PC-3 (cell line): ENCODE data around the gene OR7C2. TPM values are rescaled to one million over a fixed set of nuclear protein-coding genes. Genes with fewer than 3 reads are reported as not detected.

ENCODE experiments used
- ATAC-seq: fragments of 200-7000 bp; cut with Tn5 transposase; 2 replicates; pipeline ENCODE4 v1.9.1; 2020; ENCODE audit warnings: mild to moderate bottlenecking, moderate library complexity
- BruUV-seq: library from RNA; stranded (reverse); fragments of 400-500 nt; replicated peaks from 2 replicates; lab custom pipeline; 2021; lab: Mats Ljungman, UMichigan
- CTCF ChIA-PET: fragments of 300-600 bp; sonication (Branson Sonifier 250); formaldehyde crosslinking; loops from one replicate; lab custom pipeline; 2022; ENCODE audit warnings: antibody characterized with exemption; lab: Charles Lee
- POLR2A ChIA-PET: fragments of 300-600 bp; sonication (Branson Sonifier 250); formaldehyde crosslinking; loops from one replicate; lab custom pipeline; 2022; ENCODE audit warnings: antibody characterized with exemption; ENCODE audit not compliant: unreplicated experiment; lab: Charles Lee
- DNase-seq: peaks from one replicate; pipeline ENCODE4 v3.0.0-alpha.2; 2015
- H2AFZ ChIP-seq: fragments of 300-600 bp; sonication (generic); 2 replicates; pipeline ENCODE4 v1.6.0; 2016; ENCODE audit warnings: antibody characterized with exemption, low read length
- H3F3A ChIP-seq: fragments of 300-600 bp; sonication (generic); one replicate; pipeline ENCODE4 v1.6.0; 2017; ENCODE audit warnings: antibody characterized with exemption, low read length, control low read depth, mild to moderate bottlenecking; ENCODE audit not compliant: unreplicated experiment
- H3K27ac ChIP-seq: fragments of 300-600 bp; sonication (generic); 2 replicates; pipeline ENCODE4 v1.5.1; 2016; ENCODE audit warnings: mild to moderate bottlenecking, low read length
- H3K27me3 ChIP-seq: fragments of 300-600 bp; sonication (generic); 2 replicates; pipeline ENCODE4 v1.6.1; 2016; ENCODE audit warnings: low read length, mixed read lengths
- H3K36me3 ChIP-seq: fragments of 300-600 bp; sonication (generic); 2 replicates; pipeline ENCODE4 v1.6.1; 2016; ENCODE audit warnings: low read depth, mixed run types, low read length, mixed read lengths
- H3K4me1 ChIP-seq: fragments of 300-600 bp; sonication (generic); 2 replicates; pipeline ENCODE4 v1.5.1; 2016; ENCODE audit warnings: low read length; ENCODE audit not compliant: insufficient read depth
- H3K4me2 ChIP-seq: fragments of 300-600 bp; sonication (generic); 2 replicates; pipeline ENCODE4 v1.6.0; 2016; ENCODE audit warnings: low read length
- H3K4me3 ChIP-seq: fragments of 300-600 bp; sonication (generic); 2 replicates; pipeline ENCODE4 v1.5.1; 2016; ENCODE audit warnings: mild to moderate bottlenecking, low read length, mixed read lengths
- H3K79me2 ChIP-seq: fragments of 300-600 bp; sonication (generic); 2 replicates; pipeline ENCODE4 v1.6.1; 2017; ENCODE audit warnings: low read length, mixed read lengths
- H3K9ac ChIP-seq: fragments of 300-600 bp; sonication (generic); 2 replicates; pipeline ENCODE4 v1.6.0; 2016; ENCODE audit warnings: mild to moderate bottlenecking, low read length
- H3K9me2 ChIP-seq: fragments of 300-600 bp; sonication (generic); replicated peaks from 2 replicates; pipeline ENCODE4 v1.6.1; 2016; ENCODE audit warnings: mixed run types, low read length, mixed read lengths
- H3K9me3 ChIP-seq: fragments of 300-600 bp; sonication (generic); 2 replicates; pipeline ENCODE4 v1.6.1; 2016; ENCODE audit warnings: low read length, mixed read lengths
- H4K20me1 ChIP-seq: fragments of 300-600 bp; sonication (generic); 2 replicates; pipeline ENCODE4 v1.6.1; 2016; ENCODE audit warnings: low read length, mixed read lengths
- EZH2 ChIP-seq: fragments of 300-600 bp; sonication (generic); IDR thresholded peaks from one replicate; pipeline ENCODE4 v1.6.1; 2017; ENCODE audit warnings: antibody characterized with exemption, mild to moderate bottlenecking, low read length; ENCODE audit not compliant: unreplicated experiment
- EZH2phosphoT487 ChIP-seq: fragments of 300-600 bp; sonication (generic); IDR thresholded peaks from 2 replicates; pipeline ENCODE4 v1.6.1; 2018; ENCODE audit warnings: mild to moderate bottlenecking, antibody characterized with exemption, low read length, borderline replicate concordance
- intact Hi-C: fragments of 100-400 bp; cut with micrococcal nuclease; formaldehyde crosslinking; loops from 2 replicates; pipeline ENCODE4 v1.9.0; 2023
- total RNA-seq: library from RNA; depleted of rRNA; stranded (reverse); fragments of >200 nt; gene quantifications from 2 replicates; pipeline ENCODE4 v1.2.3, GENCODE V29; 2014
- TF ChIP-seq, protein P1 (sequence below): fragments of 300-600 bp; sonication (generic); conservative IDR thresholded peaks from 2 replicates; pipeline ENCODE4 v1.5.1; 2017; ENCODE audit warnings: antibody characterized with exemption, low read depth, mild to moderate bottlenecking, low read length

OR7C2 gene
- total RNA-seq, 1 experiment from 2014 or later = not detected

GRCh38 chr19:14954071-14954655 is 12.9 kb downstream of the OR7C2 start:
- H3K4me2 ChIP-seq = no peak overlapping the region
- CTCF ChIA-PET = no interaction called here
- no peak for TF ChIP-seq EZH2phosphoT487
- TF ChIP-seq, protein P1, sequence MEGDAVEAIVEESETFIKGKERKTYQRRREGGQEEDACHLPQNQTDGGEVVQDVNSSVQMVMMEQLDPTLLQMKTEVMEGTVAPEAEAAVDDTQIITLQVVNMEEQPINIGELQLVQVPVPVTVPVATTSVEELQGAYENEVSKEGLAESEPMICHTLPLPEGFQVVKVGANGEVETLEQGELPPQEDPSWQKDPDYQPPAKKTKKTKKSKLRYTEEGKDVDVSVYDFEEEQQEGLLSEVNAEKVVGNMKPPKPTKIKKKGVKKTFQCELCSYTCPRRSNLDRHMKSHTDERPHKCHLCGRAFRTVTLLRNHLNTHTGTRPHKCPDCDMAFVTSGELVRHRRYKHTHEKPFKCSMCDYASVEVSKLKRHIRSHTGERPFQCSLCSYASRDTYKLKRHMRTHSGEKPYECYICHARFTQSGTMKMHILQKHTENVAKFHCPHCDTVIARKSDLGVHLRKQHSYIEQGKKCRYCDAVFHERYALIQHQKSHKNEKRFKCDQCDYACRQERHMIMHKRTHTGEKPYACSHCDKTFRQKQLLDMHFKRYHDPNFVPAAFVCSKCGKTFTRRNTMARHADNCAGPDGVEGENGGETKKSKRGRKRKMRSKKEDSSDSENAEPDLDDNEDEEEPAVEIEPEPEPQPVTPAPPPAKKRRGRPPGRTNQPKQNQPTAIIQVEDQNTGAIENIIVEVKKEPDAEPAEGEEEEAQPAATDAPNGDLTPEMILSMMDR = no peak
- no peak for TF ChIP-seq EZH2
- H3K36me3 ChIP-seq = no peaks in the 10 kb centered on the region
- H3K27me3 ChIP-seq = no peaks in the 10 kb centered on the region
- no peaks in the 10 kb centered on the region for H3K79me2 ChIP-seq
- H4K20me1 ChIP-seq = no peaks in the 10 kb centered on the region
- no peaks in the 10 kb centered on the region for H3F3A ChIP-seq
- no peak overlapping the region for H3K9ac ChIP-seq
- H3K9me2 ChIP-seq = no peaks in the 10 kb centered on the region
- no peak overlapping the region for H3K4me3 ChIP-seq
- BruUV-seq = no TSS peak
- 0 out of 2 replicates have a peak, but pooled peaks cover 10% of the 10 kb centered on the region for H3K9me3 ChIP-seq
- DNase-seq (no peak), ATAC-seq (no peak)
- H3K4me1 ChIP-seq = no peaks in the 10 kb centered on the region
- no peak overlapping the region for H3K27ac ChIP-seq
- intact Hi-C loops = no loop called here
- POLR2A ChIA-PET = no interaction called here
- H2AFZ ChIP-seq = no peak overlapping the region

DNA sequence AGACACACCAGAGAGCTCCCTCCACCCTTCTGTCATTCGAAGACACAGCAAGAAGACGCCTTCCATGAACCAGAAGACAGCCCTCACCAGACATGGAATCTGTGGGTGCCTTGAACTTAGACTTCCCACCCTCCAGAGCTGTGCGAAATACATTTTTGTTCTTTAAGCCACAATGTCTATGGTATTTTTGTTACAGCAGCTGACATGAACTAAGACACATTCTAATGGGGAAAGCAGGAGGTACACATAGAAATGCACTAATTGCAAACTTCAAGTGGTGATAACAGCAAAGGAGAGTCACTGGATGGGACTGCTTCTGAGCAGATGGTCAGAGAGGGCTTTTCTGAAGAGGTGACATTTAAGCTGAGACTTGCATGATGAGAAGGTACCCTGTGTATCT is 16.2 kb downstream of the OR7C2 start:
- H3K79me2 ChIP-seq = no peaks in the 10 kb centered on the region
- no peaks in the 10 kb centered on the region for H3K27me3 ChIP-seq
- no peak overlapping the region for H3K27ac ChIP-seq
- no peak overlapping the region for H2AFZ ChIP-seq
- BruUV-seq = no TSS peak
- TF ChIP-seq EZH2phosphoT487 = no peak
- TF ChIP-seq, protein P1 = no peak
- no peak for TF ChIP-seq EZH2
- ATAC-seq (no peak), DNase-seq (no peak)
- H4K20me1 ChIP-seq = no peaks in the 10 kb centered on the region
- no peak overlapping the region for H3K9ac ChIP-seq
- H3K4me1 ChIP-seq = no peaks in the 10 kb centered on the region
- H3K36me3 ChIP-seq = no peaks in the 10 kb centered on the region
- H3K9me2 ChIP-seq = no peaks in the 10 kb centered on the region
- no peaks in the 10 kb centered on the region for H3F3A ChIP-seq
- intact Hi-C loops = no loop called here
- ChIA-PET CTCF (no interaction called here), POLR2A (no interaction called here)
- no peak overlapping the region for H3K4me3 ChIP-seq
- H3K9me3 ChIP-seq = peaks cover 29% of the 10 kb centered on the region
- no peak overlapping the region for H3K4me2 ChIP-seq

GRCh38 chr19:14959263-14959662 is 18.0 kb downstream of the OR7C2 start:
- peaks cover 29% of the 10 kb centered on the region for H3K9me3 ChIP-seq
- ChIA-PET POLR2A (no interaction called here), CTCF (no interaction called here)
- H3K27me3 ChIP-seq = no peaks in the 10 kb centered on the region
- no peak overlapping the region for H3K4me3 ChIP-seq
- TF ChIP-seq EZH2phosphoT487 (no peak), EZH2 (no peak)
- H3K9ac ChIP-seq = no peak overlapping the region
- H3K4me2 ChIP-seq = no peak overlapping the region
- H3K4me1 ChIP-seq = no peaks in the 10 kb centered on the region
- no peaks in the 10 kb centered on the region for H3K36me3 ChIP-seq
- BruUV-seq = no TSS peak
- ATAC-seq = no peak
- no peak overlapping the region for H2AFZ ChIP-seq
- intact Hi-C loops = no loop called here
- H3K27ac ChIP-seq = no peak overlapping the region
- H3K9me2 ChIP-seq = no peaks in the 10 kb centered on the region
- H3K79me2 ChIP-seq = no peaks in the 10 kb centered on the region
- DNase-seq = no peak
- H3F3A ChIP-seq = no peaks in the 10 kb centered on the region
- no peaks in the 10 kb centered on the region for H4K20me1 ChIP-seq
